NCI-H2196 (cell line): ENCODE results near the gene NFIX.

Source experiments
- DNase-seq: peaks from one replicate; lab custom pipeline; 2025; ENCODE audit not compliant: unreplicated experiment; lab: John Stamatoyannopoulos, UW

Gene NFIX

DNA sequence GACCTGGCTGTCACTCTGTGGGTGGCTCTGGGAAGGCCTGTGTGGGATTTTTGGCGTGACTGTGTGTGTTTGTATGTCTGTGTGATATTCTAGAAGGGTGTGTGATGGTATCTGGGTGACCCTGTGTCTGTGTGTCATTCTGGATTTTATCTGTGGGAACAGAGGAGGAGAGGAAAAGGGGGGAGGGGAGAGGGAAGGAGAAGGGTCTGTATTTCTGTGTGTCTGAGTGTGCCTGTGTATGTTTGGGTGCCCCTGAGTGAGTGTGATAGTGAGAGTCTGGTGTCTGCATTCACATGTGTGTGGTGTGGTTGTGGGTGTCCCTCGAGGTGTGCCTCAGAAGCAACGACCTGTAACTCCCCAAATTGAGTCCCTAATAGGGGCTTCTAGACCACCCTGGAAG, 8.1 kb upstream of the NFIX start:
- DNase-seq = no peak

DNA sequence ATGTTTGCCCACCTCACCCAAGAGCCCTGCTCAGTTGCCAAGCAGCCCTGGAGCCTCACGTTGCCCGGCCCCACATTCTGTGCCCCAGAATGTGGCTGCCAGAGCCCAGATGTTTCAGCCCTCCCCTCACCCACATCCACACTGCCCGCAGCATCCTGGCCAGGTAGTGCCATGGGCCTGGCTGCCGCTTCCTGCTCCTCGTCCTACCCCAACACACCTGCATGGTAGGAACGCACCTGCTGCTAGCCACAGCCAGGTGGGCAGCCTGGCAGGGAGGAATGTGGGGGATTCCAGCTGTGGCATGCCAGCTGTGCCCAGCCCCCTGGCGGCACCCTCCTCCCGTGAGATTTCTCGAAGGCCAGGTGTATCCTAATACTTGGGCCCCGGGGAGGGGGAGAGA, 7.5 kb upstream of the NFIX start:
- no peak for DNase-seq

DNA sequence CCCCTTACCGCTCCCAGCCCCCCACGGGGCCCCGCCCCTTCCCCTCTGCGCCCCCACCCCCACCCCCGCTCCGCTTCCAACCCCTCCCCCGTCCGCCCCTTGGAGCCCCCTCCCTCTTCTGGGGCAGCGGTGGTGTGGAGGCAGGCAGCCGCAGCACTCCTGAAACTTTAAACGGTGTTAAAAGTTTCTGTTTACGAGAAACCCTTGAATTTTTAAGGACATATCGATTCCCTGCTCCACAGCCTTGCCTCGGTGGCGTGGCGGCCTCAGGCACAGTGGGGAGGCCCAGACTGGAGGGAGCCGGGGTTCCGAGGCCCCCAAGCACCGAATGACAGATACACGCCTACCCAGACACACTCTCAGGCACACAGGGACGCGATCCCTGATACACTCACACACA, 4.8 kb upstream of the NFIX start:
- DNase-seq = no peak

DNA sequence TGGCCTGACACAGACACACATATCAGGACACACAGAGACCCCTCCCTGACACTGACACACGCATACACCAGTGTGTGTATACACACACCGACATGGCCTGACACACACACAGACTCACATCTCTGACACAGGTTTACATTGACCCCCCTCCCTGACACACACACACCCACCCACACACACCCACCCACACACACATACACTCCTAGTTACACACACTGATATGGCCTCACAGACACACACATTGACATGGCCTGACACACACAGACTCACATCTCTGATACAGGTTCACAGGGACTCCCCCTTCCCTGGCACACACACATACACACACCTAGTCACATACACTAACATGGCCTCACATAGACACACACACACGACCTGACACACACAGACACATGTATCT, 4.4 kb upstream of the NFIX start:
- DNase-seq = no peak

DNA sequence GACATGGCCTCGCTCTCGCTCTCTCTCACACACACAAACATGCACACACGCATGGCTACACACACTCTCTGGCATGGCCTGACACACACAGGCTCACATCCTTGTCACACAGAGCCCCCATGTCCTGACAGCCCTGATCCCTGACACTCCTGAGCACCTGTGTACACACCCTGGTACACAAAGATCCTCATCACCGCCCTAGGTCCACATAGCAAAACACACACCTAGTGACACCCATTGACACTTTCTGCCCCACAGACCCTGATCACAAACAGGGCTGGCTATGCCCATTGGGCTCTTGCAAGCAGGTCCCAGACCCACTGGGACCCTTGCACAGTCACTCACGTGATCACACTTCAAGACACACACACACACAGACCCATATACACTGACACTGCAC, 4.0 kb upstream of the NFIX start:
- DNase-seq = no peak

DNA sequence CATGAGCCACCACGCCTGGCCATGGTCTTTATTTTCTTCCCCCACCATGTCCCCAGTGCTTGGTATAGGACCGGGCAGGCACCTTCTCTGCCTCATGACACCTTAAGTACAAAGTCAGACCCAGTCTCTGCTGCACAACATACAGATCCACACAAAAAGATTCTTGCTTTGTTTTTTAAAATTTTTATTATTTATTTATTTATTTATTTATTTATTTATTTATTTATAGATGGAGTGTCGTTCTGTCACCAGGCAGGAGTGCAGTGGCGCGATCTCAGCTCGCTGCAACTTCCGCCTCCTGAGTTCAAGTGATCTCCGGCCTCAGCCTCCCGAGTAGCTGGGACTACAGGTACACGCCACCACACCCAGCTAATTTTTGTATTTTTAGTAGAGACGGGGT, 2.5 kb upstream of the NFIX start:
- DNase-seq = no peak

DNA sequence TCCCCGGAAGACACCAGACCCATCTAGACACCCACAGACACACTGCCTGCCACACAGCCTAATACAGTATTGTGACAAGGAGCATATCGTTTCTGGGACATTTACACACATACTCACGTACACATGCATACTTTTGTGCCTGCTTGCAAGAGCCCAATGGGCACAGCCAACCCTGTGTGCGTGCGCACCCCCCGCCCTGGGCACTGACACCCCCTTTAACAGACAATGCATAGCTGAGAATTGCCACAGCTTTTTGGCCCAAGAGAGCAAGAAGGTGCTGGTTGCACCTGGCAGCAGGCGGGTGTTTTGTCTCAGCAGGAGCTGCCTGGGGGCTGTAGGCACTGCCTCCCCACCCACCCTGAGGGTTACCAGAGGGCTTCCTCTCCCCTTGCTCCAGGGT, 1.7 kb upstream of the NFIX start:
- DNase-seq = no peak

DNA sequence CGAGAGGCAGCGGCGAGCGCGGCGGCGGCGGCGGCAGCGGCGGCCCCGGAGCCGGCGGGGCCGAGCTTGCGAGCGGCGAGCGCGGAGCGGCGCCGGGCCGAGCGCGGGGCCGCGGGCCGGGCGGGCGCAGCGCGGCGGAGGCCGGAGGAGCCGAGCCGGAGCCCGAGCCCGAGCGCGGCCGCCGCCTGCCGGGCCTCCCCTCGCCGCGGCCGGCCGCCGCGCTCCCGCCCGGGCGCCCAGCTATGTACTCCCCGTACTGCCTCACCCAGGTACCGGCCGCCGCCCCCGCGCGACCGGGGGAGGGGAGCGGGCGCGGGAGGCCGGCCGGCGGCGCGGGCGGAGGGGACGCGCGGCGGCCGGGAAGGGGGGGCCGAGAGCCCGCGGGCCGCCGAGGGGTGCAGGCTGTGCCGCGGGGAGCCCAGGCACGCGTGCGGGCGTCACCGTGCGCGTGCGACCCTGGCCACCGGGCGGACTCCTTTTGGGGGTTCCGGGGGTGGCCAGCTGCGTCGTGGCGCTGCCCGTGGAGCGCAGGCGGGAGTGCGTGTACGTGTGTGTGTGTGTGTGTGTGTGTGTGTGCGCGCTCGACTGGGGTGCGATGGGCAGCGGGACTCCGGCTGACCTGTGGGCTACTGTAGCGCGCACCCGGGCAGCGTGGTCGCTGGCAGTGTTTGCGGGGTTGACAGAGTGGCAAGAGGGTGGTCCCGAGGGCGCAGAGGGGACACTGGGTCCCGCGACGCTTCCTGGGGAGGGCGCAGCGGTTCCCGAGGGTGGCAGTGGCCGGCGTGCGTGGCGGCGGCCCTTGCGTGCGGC, 526 bp downstream of the NFIX start:
- no peak for DNase-seq

DNA sequence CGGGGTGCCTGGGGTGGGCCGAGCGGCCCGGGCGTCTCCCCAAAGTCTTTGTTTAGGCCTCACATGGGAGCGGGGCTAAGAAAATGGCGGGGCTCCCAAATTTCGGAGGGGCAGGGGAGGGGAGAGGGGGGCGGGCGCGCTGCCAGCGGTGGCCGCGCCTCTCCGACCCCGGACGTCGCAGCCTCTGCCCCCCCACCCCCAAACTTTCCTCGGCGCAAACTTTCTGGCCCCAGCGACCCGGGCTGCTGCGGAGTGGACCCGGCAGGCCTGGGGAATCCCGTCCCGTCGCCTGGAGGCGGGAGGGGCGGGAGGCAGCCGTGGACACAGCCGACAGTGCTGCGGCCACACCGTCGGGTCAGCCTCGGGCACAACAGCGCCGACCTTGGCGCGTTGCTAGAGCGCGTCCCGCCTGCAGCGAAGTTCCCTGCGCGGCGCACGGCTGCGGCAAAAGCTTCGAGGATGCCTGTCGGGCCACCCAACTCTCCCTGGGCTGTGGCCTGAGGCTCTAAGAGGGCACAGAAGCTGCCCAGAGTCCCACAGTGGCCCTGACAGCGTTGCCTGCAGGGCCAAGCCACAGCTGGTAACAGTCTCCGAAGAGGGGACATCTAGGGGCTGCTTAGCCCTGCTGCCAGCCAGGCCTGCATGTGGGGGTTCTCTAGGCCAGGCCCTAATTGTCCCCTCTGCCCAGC, 1.3 kb downstream of the NFIX start:
- DNase-seq = no peak

DNA sequence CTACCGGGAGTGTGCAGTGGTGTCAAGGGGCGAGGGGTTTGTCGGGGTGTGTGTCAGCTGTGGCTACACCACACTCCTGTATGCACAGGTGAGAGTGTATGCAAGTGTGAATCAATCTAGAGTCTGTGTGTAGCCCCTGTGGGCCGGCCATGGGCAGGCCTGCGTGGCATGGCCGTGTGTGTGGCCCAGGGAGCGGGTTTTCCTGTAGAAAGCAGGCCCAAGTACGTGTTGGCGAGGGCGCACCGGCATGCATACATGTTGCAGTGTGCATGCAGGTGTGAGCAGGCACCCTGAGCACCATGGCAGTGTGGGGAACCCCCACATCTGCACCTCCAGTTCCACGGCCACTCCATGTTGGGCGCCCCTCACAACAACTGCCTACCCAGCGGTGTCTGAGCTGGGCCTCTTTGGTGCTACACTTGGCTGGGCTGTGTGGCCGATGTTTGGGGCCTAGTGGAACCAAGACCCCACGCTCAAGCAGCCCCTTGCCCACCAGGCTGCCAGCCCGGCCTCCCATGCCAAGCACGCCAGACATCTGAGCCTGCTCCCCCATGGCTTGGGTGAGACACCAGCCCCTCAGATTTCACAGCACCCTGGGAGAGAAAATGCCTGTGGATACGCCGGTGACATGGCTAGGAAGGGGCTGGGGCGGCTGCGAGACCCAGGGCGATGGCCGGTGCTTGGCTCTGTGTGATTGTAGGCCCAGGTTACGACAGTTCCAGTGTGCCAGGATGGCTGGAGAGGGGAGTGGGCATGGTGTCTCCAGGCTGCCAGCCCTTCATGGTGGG, 2.1 kb downstream of the NFIX start:
- DNase-seq = no peak

DNA sequence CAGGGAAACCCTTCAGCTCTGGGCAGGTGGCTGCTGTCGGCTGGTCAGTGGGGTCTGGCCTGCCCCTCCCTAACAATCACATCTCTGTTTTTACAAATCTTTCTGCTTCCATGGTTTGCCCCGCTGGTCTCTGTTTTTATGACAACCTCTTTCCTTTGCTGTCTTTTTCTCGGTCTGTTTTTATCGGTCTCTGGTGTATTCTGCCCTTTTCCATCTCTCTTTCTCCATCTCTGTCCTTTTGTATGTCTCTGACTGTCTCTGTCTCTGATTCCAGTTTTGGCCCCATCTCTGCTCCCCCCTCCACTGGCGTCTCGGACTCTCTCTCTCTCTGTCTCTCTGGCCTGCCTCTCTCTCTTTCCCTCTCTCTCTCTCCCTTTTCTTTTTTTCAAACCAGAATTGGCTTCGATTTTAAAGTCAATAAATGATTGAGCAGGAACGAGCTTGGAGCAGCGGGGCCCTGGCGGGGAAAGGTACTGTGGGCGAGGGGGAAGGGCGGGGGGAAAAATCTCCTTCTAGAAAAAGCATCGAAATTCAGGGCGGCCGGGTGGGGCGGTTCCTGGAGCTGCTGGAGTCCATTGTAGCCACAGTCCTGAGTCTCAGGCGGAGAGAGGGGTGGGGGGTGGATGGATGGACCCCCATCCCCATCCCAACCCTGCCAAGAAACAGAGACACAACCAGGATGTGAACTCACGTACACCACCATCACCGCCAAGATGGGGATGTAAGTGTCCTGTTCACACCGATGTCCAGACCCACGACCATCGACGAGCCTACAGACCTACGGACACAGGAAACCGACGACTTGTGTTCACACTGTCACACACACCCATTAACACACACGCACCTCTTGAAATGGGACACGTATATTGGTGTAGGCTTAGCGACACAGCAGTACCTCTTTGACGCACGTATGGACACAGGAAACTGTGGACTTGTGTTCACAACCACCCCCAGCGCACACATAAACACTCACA, 3.0 kb downstream of the NFIX start:
- DNase-seq = no peak

DNA sequence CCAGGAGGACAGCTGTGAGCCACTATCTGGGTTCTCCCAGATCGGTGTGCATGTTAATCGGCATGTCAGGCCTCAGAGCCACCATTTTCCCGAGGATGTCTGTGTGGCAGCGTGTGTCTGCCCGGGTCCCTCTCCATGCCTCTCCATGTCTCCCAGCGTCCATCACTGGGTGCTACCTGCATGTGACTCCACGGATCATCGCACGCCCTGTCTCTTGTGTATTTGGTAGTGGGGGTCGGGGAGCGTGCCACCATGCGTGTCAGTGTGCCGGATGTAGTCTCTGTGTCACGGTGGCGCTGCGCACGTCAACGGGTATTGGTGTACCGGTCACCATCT, 5.9 kb downstream of the NFIX start:
- DNase-seq = no peak

DNA sequence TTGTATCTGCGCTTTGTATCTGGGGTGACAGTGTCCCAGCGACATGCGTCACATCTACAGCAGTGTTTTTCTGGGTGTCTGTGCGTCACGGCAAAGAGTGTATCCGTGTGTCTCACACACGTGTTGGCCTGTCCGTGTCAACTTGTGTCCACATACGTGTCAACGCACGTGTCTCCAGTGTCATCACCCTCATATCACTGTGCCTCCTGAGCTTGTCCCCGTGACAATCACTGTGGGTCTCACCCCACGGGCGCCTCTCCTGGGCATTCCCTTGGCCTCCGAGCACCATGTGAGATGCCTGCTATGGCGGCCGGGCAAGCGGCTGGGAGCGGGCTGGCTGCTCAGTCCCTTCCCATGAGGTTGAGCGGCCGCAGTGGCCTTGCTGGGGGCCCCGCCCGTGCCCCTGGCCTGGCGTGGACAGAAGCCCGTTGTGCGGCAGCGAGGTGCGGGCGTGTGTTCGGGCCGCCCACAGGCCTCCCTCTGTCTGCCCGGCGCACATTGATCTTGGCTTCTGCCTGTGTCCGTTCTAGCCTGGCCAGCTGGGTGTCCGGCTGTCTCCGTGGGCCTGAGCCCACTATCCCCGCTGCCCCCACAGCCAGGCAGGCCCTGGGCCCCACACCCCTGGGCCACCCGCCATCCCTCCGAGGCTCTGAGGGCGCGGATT, 6.4 kb downstream of the NFIX start:
- no peak for DNase-seq

DNA sequence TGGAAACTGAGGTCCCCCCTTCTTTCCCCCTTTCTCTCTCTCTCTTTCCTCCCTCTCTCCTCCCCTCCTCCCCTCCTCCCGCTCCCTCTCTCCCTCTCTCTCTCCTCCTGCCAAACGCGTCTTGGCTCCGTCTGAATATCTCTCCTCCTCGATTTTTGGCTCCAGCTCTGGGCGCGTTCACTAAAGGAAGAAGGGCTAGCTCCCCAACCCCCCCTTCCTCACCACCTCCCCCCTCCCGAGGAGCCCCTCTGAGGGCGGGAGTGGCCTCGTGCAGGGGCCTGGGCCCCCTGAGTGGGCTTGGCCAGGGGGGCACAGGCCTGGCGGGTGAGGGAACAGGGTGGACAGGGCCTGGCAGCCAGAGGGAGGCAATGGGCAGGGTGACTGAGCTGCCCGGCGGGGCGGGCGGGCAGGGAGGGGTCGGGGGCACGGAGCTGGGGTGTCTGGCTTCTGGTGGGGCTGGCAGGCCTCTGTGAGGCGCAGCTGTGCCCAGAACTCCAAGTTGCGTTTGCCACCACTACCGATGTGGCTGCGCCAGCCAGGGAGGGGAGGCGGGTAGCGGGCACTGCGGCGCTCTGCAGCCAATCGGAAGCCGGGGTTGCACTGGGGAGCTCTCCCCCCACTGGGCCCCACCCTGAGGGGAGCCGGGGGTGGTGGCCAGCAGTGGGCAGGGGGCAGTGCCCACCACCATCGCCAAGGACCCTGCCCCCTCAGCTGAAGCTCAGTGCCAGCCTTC, 7.1 kb downstream of the NFIX start:
- no peak for DNase-seq

DNA sequence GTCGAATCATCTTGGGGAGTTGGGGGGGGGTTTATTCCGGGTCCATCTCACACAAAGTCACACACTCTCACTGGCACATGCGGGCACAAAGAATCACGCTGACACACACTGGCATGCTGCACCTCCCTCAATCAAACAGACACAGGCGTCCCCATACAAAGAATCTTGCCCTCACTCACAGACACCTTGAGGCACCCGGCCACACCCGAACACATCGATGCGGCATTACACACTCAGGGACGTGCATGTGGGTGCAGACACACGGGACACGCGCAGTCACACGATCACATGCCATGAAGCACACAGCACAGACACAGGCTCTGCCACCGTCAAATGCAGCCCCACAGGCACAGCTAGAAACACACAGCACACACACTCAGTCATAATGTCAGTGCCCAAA, 7.8 kb downstream of the NFIX start:
- DNase-seq = no peak

DNA sequence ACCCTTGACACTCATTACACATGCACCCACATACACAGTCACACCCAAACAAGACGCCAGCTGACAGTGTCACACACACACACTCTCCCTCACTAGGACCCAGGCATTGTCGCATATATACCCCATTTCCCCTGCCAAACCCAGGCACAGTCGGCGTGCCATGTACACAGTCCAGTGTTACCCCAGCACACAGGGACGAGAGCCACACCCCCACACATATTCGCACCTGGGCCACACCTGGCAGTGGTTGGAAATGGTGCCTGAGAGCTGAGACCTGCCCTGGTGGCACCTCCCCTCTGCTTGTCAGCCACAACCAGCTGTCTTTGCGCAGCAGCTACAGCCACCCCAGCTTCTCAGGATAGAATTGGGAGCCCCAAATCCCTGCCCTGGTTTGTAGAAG, 9.0 kb downstream of the NFIX start:
- DNase-seq = no peak

DNA sequence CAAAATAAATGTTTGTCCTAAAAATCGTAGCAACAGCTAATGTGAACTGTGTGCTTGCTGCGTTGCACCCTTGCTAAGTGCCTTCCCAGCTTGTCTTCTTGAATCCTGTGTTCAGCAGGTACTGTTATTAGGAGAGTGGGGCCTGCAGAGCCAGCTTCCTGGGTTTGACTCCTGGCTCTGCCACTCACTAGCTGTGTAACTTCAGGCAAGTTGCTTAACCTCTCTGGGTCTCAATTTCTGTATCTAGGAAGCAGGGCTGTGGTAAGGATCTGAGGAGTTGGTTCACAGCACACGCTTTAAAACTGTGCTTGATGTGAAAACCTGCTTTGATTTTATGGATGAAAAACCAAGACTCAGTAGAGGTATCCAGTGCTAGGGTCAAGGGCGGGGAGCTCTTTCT, 10.0 kb downstream of the NFIX start:
- DNase-seq = no peak

DNA sequence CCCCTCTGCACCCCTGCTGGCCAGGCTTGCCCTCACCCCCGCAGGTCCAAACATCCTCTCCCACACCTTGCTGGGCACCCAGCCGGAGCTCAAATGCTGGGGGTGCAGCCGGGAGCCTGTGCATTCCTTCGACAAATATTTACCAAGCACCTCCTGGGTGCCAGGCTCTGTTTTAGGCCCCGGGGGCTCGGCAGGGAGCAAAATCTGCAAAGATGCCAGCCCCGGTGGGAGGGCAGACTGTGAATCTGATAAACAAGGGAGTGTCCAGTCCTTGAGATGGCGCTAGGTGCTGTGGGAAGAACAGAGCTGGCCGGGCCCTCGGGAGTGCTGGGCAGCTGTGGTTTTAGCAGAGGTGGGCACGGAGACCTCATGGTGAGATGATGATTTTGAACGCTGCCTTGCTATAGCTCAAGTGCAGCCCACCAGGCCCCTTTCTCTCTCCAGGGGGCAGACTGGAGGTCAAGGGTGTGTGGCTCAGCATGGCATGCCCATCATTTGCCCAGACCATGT, 10.6 kb downstream of the NFIX start:
- DNase-seq = no peak

DNA sequence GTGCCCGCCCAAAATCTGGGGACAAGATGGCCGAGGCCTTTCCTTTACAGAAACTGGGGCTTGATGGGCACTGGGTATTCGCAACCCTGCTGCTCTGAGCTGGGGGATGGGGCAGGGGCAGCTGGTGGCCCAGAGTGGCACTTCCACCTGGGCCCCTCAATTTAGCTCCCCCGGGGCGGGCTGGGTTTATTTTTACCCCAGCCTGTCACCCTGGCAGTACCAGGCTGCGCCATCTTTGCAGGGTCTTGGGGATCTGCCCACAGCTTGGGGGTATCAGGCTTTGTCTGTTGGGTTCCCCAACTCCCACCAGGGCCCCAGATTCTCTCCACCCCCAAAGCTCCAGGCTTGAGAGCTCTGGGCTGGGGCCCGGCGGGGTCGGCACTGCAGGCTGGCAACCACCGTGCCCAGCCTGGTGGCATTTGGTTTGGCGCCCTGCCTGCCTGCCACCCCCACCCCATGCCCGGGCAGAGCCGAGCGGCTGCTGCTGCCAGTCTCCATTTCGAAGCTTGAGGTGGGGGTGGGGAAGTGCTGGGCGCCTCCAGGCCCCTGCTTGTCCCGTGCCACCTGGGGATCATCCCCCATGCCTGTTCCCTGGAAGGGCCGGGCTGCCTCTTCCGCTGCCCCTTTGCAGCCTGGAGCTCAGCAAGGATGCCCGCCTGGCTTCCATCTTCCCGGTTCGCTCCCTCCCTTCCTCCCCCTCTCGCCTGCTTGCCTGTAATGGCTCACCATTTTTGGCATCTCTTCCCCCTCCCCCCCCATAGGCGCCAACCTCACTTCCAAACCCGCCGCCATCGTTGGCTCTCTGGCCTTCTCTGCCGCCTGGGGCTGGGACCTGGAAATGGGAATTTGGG, 11.4 kb downstream of the NFIX start:
- DNase-seq = no peak
